GM19328 (cell line): ENCODE measurements around the gene CITED4.
"Not testable (repeated sequence)": the region's sequence is repeated elsewhere in the genome, so short reads cannot be mapped to it uniquely, and the experiment has no call there.

Experiments used
- ATAC-seq: cut with Tn5 transposase; IDR thresholded peaks from one replicate; pipeline ENCODE4 v1.9.1; 2021; ENCODE audit warnings: mild to moderate bottlenecking, moderate library complexity; ENCODE audit not compliant: unreplicated experiment

CITED4 gene, protein sequence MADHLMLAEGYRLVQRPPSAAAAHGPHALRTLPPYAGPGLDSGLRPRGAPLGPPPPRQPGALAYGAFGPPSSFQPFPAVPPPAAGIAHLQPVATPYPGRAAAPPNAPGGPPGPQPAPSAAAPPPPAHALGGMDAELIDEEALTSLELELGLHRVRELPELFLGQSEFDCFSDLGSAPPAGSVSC

DNA sequence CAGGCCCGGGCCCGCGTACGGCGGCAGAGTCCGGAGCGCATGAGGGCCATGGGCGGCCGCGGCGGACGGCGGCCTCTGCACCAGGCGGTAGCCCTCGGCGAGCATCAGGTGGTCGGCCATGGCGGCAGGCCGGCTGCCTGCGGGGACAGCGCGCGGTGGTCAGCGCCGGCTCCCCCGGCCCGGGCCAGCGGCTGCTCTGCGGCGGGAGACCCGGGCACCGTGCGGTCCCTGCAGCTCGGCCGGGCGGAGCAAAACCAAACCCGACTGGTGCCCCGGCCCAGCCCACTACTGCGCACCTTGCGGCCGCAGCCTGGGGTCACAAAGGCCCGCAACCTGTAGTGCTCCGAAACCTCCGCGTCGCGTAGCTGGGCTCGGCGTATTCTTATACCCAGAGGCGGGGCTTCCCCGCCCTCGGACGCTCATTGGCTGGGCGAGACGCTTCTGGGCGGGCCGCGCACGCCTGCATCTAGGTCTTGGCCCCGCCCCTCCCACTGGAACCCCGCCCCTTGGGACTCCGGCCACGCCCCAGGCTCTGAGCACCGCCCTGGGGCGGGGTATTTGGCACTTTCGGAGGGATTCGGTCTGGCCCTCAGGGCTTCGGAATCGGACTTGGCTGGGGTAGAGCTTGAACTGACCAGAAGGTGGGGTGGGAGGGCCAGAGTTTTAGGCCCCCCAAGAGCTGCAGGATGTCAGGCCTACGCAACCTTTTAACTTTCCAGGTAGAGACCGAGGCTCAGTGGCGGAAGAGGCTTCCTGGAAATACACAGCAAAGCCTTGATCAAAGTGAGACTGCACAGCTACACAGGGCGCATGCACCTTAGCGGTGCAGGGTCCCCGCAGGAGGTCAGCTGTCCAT lies at the start of gene CITED4:
Gene CITED4 (minus strand): TSS at position 356 of the 856 bp plus-strand sequence. CDS start 236 bp downstream, at position 120.
- ATAC-seq, result peak; percentile 91

DNA sequence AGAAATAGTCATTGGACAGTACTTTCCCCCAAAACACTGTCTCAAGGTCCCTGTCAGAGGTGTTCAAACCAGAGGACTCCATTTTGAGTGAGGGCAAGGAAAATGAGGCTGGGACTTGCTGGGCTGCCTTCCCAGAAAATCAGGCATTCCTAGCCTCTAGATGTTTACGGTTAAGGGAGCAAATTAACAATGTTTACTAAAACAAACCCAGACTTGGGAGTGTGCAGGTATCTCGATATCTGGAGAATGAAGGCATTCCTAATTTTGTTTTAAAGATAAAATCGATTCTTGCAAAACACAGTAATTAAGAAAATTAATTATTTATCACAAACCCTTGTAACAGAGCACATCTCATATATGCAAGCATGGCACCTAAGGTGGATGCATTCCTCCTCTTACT lies 48.9 kb upstream of the CITED4 start:
- no peak for ATAC-seq

DNA sequence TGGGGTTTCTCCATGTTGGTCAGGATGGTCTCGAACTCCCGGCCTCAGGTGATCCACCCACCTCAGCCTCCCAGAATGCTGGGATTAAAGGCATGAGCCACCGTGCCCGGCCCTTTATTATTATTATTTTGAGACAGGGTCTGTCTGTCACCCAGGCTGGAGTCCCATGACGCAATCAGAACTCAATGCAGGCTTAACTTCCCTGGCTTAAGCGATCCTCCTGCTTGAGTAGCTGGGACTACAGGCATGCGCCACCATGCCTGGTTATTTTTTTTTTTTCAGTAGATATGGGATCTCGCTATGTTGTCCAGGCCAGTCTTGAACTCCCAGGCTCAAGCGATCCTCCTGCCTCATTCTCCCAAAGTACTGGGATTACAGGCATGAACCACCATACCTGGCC lies 47.1 kb upstream of the CITED4 start:
- no peak for ATAC-seq

DNA sequence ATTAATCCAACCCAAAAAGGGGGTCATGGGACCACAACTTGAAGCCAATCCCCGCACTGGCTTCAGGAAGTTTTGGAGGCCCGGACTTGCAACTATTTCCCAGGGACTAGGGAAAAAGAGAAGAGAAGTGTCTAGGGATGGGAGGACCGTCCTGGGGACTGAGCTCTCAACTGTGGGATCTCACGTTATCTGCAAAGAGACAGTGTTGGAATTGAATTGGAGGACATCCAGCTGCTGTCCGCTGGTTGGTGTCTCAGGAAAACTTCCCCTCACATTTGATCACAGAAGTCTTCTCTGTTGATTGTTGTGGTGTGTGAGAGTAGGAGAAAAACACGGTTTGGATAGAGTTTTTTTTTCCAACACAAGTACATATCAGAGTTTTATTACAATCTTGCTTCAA lies 46.2 kb upstream of the CITED4 start:
- no peak for ATAC-seq

DNA sequence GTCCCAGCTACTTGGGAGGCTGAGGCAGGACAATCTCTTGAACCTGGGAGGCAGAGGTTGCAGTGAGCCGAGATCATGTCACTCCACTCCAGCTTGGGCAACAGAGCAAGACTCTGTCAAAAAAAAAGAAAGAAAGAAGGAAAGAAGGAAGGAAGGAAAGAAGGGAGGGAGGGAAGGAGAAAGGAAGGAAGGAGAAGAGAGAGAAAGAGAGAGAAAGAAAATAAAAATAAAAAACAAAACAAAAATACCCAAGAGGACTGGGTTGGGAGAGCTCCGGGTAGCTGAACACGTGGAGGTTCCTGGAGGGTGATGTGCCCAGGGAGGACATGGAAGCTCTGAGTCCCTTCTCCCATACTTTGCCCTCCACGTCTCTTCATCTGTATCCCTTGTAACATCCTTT lies 45.7 kb upstream of the CITED4 start:
- ATAC-seq, result no peak

DNA sequence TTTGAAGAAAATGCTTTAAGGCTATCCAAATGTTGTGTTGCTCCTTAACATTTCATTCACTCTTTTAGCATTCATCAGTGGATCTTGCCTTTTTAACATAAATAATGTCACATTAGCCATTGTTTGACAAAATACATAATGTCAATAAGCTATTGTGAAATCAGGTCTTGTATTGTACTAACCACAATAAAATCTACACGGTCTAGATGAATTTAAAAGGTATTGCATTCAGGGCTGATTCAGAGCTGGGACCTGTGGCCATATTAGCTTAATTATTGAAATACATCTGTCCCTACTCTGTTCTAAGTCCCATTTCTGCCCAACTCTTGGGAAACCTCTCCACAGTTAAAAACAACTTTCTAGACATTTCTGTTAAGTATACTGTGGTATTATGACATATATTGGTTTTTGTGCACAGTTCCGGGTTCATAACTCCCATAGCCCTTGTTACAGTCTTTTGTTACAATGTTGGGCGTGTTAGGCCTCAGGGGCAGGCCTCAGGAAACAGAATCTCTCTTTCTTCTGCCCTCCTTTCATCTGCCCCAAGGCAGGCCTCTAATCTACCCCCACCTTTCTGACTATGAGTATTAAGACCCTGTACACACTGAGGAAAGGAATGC lies 44.7 kb upstream of the CITED4 start:
- no peak for ATAC-seq

DNA sequence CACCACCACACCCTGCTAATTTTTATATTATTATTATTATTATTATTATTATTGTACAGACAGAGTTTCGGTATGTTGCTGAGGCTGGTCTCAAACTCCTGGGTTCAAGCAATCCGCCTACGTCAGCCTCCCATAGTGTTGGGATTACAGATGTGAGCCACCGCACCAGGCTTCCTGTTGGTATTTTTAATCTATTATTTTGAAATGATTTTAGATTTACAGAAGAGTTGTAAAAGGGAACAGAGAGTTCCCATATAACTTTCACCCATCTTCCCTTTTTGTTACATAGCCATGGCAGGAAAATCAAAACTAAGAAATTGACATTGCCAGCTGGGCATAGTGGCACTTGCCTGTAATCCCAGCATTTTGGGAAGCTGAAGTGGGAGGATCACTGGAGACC lies 42.9 kb upstream of the CITED4 start:
- ATAC-seq, result no peak

DNA sequence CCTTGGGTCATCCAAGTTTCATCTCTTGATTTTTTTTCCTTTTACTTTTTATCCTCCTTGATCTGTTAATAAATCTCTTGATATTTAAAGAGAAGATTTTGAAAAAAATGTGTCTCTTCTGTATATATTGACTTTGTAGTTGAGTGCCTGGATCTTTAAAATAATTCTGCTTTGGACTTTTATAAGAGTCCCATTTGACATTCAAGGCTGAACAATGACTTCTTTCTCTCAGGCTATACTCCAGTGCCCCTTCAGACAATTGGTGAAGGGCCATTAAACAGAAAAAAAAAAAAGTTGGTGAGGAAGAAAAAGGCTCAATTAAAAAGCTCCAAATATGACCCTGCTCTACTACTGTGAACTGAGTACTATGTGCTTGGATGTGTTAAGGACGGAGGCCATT lies 40.9 kb upstream of the CITED4 start:
- no peak for ATAC-seq

DNA sequence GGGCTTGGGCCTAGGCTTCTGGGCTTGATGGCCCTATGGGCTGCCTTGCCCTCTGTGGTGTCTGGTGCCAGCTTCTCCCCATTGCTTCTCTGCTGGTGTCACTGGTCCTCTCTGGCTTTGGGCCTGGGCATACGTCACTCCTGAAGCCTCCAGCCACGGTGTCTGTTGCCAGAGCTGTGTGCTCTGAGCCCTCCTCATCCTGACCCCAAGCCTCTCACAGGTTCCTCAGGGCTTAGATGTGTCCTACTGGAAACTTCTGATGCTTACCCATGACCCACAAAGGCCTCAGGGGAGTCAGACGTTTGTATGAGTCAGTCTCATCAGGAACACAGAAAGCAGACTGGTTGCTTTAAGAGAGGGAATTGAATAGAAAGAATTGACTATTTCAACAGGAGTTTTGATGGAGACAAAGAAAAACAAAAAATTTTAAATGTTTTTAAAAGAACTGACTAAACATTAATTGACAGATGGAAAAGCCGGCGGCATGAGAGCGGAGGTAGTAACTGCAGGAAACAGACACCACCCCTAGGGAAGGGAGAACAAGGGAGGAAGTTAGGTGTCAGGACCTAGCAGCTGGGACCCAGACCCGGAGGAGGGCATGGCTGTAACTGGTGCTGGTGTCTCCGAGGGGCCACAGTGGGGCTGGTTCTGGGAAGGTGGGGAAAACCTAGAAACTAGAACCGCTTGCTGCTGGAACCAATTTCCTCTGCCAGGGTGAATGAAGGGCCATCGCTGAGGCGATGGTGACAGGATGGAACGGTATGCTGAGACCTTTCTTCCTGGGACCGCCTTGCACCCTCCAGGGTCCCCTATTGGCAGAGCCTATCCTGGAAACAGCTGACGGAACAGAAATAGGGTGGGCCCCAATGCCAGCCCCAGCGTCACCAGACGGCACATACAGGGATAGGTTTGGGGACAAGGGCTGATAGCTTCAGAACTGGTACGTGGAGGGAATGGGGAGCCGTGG lies 40.0 kb upstream of the CITED4 start:
- ATAC-seq, result no peak

DNA sequence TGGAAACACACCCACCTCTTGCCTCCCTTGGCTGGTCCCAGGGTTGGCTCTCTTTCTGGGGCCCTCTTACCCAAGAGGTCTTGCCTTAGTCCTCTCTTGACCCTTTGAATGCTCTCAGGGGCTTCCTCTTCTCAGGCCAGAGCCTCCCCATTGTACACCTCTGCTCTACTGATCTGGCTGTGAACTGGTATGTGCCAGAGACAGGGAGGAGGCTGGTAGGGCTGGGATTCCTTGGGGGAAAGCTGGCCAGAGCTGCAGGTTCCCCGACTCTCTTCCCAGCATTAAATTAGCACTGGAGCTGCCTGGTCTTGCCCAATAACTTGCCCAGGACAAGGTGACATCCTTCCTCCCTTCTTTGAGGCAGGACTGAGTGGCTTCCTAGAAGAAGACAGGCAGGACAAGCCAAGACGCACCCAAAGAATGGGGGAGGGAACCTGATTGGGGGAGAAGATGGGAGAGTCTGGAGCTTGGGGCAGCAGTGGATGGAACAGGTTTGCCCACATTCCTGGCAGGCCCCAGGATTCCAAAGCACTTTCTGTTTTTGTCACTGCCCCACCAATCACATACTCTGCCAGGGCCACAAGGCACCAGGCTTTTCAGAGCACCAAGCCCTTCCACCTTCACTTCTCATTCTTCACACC lies 37.2 kb upstream of the CITED4 start:
- no peak for ATAC-seq

DNA sequence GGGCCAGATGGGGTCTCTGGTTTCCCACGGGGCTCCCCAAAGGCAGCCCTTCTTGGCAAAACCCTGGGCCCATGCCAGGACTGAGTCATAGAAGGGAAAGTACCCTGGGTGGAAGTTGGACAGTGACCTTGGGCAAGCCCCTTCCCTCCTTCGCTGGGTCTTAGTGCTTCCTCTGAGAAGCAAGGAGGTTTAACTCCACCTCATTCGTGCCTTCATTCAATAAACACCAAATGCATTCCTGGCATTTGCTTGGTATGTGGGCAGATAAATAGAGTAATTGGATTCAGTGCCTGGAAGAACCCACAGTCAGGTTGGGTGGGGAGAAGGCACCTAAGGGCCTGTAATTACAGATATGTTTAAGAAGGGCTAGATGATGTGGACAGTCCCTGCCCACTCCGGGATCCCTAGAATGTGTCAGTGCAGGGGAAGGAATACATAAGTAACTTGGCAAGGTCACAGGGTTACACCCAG lies 36.3 kb upstream of the CITED4 start:
- ATAC-seq, result no peak

DNA sequence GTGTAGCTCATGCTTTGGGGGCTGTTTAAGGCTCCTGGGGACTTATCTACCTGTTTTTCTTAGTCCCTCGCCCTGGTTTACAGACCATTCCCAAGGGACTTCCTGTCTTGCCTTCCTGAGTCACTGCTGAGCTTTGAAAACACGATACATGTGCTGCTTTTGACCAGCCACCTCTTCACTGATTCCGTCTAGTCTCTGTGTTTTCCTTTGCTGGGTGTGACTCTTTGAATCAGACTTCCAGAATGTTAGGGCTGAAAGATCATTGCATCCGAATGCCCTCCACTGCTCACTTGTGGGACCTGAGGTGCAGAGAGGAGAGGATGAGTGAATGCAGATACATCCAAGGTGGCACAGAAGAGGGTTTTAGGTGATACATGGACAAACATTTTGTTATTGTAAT lies 35.4 kb upstream of the CITED4 start:
- no peak for ATAC-seq

DNA sequence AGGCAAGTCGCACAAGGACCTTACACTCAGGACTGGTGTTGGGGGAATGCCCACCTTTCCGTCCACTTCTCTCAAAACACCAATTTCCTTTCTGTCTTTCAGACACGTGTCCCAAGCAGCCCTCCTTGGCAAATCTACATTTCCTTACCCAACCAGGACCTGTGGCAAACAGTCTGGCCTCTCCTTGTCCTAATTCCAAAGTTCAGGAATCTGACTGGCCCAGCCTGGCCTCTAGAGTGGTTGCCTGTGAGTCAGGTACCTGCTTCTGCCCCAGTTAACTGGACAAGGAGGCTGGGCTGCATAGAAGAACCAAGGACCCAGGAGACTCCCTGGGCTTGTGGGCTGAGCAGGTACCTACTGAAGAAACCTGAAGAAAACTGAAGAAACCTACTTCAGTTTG lies 34.3 kb upstream of the CITED4 start:
- no peak for ATAC-seq

DNA sequence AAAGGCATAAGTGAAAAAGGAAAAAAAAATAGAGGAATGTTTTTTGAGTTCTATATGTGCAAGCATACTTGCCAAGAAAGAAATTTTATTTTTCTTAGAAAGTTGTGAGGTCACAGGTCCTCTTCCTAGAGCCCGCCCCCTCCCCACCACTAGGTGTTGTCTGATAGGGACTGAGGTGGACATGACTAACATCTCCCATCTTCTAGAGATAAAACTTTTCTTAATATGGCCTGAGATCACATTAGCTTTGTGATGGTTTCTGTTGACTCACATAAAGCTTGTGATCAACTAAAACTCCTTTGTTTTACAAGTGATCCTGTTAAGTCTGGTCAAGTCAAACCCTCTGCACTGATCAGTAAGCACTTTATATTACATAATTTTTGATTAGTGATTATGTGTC lies 33.4 kb upstream of the CITED4 start:
- ATAC-seq, result no peak

DNA sequence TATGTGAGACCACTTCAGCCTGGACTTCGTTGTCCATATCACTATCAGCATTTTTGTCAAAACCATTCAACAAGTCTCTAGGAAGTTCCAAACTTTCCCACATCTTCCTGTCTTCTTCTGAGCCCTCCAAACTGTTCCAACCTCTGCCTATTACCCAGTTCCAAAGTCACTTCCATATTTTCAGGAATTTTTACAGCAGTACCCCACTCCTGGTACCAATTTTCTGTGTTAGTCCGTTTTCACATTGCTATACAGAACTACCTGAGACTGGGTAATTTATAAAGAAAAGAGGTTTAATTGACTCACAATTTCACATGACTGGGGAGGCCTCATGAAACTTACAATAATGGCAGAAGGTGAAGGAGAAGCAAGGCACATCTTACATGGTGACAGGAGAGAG lies 32.7 kb upstream of the CITED4 start:
- ATAC-seq, result not testable (repeated sequence)

DNA sequence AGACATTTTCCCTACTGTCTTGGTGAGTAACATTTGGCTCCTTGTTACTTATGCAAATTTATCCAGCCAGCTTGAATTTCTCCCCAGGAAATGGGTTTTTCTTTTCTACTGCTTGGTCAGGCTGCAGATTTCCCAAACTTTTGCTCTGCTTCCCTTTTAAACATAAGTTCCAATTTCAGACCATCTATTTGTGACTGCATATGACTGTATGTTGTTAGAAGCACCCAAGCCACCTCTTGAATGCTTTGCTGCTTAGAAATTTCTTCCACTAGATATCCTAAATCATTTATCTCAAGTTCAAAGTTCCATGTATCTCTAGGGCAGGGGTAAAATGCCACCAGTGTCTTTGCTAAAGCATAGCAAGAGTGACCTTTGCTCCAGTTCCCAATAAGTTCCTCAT lies 32.3 kb upstream of the CITED4 start:
- no peak for ATAC-seq

DNA sequence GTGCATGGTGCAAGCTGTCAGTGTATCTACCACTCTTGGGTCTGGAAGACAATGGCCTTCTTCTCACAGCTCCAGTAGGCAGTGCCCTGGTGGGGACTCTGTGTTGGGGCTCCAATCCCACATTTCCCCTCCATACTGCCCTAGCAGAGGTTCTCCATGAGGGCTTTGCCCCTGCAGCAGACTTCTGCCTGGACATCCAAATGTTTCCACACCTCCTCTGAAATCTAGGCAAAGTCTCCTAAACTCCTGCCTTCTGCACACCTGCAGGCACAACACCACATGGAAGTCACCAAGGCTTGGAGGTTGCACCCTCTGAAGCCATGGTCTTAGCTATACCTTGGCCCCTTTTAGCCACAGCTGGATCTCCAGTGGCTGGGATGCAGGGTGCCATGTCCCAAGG lies 31.8 kb upstream of the CITED4 start:
- no peak for ATAC-seq

DNA sequence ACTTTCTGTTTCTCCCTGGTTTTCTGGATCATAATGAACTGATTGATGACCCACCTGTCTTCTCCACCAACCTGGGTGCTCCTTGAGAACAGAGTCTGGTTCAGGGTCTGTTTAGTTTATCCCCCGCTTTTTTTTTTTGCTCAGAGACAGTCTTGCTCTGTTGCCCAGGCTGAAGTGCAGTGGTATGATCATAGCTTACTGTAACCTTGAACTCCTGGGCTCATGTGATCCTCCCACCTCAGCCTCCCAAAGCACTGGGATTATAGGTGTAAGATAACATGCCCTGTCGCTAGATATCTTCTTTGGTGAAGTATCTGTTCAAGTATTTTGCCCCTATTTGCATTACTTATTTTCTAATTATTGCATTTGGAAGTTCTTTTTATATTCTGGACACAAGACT lies 30.2 kb upstream of the CITED4 start:
- no peak for ATAC-seq

DNA sequence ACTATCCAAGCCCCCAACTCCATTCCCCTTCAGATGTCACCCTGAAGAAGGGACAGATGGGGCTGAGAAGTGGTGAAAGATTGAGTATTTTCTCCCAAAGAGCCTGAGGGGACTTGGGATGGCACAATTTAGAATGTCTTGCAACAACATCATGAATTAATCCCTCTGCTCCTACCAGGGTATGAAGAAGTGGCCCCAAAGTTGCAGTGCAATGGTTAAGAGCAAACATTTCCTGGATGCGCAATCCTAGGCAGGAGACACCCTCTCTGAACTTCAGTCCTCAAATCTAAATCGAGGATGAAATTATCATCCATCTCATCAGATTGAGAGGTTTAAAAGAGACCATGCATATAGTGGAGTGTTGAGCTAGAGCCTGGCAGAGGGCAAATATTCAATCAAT lies 28.6 kb upstream of the CITED4 start:
- no peak for ATAC-seq

DNA sequence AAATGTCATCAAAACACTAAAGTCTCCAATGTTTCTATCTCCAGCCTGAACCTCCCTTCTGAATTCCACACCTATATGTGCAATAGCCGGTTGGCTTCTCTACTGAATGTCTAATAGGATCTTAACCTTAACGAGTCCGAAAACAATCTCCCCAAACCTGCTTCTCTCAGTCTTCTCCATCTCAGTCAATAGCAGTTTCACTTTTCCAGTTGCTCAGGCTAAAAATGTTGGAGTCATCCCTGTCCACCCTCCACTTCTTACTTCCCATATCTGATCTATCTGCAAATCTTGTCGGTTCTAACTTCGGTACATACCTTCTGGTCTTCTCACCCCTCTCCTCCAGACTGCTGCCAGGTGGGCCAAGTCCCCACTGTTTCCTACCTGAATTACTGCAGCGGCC lies 25.5 kb upstream of the CITED4 start:
- ATAC-seq, result no peak

DNA sequence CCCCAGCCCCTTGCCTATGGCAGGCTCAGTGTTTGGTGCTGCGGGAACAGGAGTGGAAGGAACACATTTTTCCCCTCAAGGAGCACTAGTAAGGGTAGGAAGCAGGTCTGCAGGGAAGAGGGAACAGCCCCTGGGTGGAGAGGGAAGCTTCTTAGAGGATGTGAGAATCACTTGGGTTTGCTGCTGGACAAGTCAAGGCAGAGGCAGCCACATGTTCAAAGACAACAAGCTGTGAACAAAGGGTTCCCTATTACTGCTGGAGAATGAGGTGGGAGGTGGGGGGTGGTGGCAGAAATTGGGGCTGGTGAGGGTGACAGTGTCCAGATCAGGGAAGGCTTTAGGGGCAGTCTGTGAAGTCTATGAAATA lies 24.8 kb upstream of the CITED4 start:
- no peak for ATAC-seq
